COLO668 (cell line): ENCODE results near the gene MTA2.

Experiments used
- DNase-seq: peaks from one replicate; lab custom pipeline; 2025; ENCODE audit not compliant: unreplicated experiment; lab: John Stamatoyannopoulos, UW

The MTA2 gene

GRCh38 chr11:62612366-62613290 lies 11.0 kb upstream of the MTA2 start, which contains the start of the genes EML3 and ROM1:
TSS of gene EML3 (minus strand) at chr11:62612775. CDS start at chr11:62612457, 318 bp downstream.
TSS of gene ROM1 (plus strand) at chr11:62613257. CDS start at chr11:62613282, 25 bp downstream.
- peak; percentile 86 for DNase-seq

- DNase-seq: peak; percentile 47
These were observed 10.2 kb upstream of the MTA2 start for GRCh38 chr11:62611705-62612365.

GRCh38 chr11:62610814-62611704 lies 9.4 kb upstream of the MTA2 start:
- no peak for DNase-seq

GRCh38 chr11:62610403-62610802 lies 8.7 kb upstream of the MTA2 start:
- DNase-seq: no peak

GRCh38 chr11:62608776-62609175 lies 7.1 kb upstream of the MTA2 start:
- DNase-seq: no peak

- no peak for DNase-seq
These were observed 6.0 kb upstream of the MTA2 start for GRCh38 chr11:62607714-62608113.

GRCh38 chr11:62605902-62606301 lies 4.2 kb upstream of the MTA2 start:
- no peak for DNase-seq

- no peak for DNase-seq
These were observed 3.8 kb upstream of the MTA2 start for GRCh38 chr11:62605467-62605866.

- DNase-seq: no peak
These were observed 2.9 kb upstream of the MTA2 start for GRCh38 chr11:62604460-62605120.

- DNase-seq: no peak
These were observed 2.2 kb upstream of the MTA2 start for GRCh38 chr11:62603776-62604299.

- peak; percentile 44 for DNase-seq
These were observed 1.4 kb upstream of the MTA2 start for GRCh38 chr11:62603072-62603408.

GRCh38 chr11:62602141-62603071 lies 741 bp upstream of the MTA2 start:
- peak; percentile 84 for DNase-seq

- DNase-seq: peak; percentile 58
These were observed 618 bp downstream of the MTA2 start for GRCh38 chr11:62601122-62601371.

GRCh38 chr11:62600367-62601121 lies 1.1 kb downstream of the MTA2 start:
- no peak for DNase-seq

- DNase-seq: no peak
These were observed 1.8 kb downstream of the MTA2 start for GRCh38 chr11:62599901-62600300.

GRCh38 chr11:62599069-62599696 lies 2.5 kb downstream of the MTA2 start:
- peak; percentile 84 for DNase-seq

- no peak for DNase-seq
These were observed 6.5 kb downstream of the MTA2 start for GRCh38 chr11:62595124-62595523.

- DNase-seq: peak; percentile 76
These were observed 8.1 kb downstream of the MTA2 start for GRCh38 chr11:62593434-62594044.
